NB4 (cell line): ENCODE data around the gene HSFX3.

Experiments used
- MYC ChIP-seq: IDR thresholded peaks from 2 replicates; pipeline ENCODE4 v1.6.1; 2011; ENCODE audit warnings: low read depth, low read length
- POLR2A ChIP-seq: IDR thresholded peaks from 2 replicates; pipeline ENCODE4 v1.6.1; 2011; ENCODE audit warnings: mild to moderate bottlenecking; ENCODE audit not compliant: insufficient read length; ENCODE audit errors: extremely low read depth
- TF ChIP-seq, protein P1 (sequence below): IDR thresholded peaks from one replicate; pipeline ENCODE4 v1.5.1; 2012; ENCODE audit warnings: low read depth, low read length

DNA sequence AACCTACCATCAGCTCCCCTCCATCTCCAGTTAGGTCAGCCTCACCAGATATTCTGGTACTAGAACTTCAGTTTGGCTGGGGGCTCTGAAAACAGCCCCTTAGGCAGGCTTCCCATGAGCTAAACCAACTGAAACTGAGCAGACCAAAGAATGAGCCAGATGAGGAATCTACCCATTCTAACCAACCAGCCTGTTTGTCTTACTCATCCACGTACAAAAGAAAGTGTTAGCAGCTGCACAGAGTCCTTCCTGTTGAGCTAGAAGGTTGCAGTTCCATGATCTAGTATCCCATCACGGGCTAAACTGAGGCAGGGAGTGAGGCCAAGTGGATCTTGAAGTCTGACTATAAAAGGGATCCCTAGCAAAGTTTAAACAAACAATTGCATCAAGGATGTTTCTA, 20.0 kb upstream of the HSFX3 start:
- TF ChIP-seq, protein P1, sequence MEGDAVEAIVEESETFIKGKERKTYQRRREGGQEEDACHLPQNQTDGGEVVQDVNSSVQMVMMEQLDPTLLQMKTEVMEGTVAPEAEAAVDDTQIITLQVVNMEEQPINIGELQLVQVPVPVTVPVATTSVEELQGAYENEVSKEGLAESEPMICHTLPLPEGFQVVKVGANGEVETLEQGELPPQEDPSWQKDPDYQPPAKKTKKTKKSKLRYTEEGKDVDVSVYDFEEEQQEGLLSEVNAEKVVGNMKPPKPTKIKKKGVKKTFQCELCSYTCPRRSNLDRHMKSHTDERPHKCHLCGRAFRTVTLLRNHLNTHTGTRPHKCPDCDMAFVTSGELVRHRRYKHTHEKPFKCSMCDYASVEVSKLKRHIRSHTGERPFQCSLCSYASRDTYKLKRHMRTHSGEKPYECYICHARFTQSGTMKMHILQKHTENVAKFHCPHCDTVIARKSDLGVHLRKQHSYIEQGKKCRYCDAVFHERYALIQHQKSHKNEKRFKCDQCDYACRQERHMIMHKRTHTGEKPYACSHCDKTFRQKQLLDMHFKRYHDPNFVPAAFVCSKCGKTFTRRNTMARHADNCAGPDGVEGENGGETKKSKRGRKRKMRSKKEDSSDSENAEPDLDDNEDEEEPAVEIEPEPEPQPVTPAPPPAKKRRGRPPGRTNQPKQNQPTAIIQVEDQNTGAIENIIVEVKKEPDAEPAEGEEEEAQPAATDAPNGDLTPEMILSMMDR: no peak
- TF ChIP-seq MYC (no peak), POLR2A (no peak)
